Activated B cell treated with CpG ODN at 0.5 μM for 24 hours (primary cell): ENCODE data around the gene LHFPL2. TPM values are rescaled to one million over a fixed set of nuclear protein-coding genes. Genes with fewer than 3 reads are reported as not detected.
A peak's percentile ranks its signal among the peaks of the same experiment; 100 is the strongest.

Source experiments
- ATAC-seq: fragments of 200-7000 bp; cut with Tn5 transposase; one replicate; pipeline ENCODE4 v1.10.0; 2021; ENCODE audit warnings: low read depth, mild to moderate bottlenecking, moderate library complexity
- CTCF ChIA-PET: fragments of 350-600 bp; sonication (Branson Sonifier 250); formaldehyde crosslinking; loops from one replicate; lab custom pipeline; 2021; ENCODE audit warnings: antibody characterized with exemption; lab: Charles Lee
- POLR2A ChIA-PET: fragments of 350-600 bp; sonication (Branson Sonifier 250); formaldehyde crosslinking; loops from one replicate; lab custom pipeline; 2021; ENCODE audit warnings: antibody characterized with exemption; lab: Charles Lee
- DNase-seq: peaks from one replicate; pipeline ENCODE4 v3.0.0; 2022
- H3K27ac Mint-ChIP-seq: one replicate; pipeline ENCODE4 v1.8.0; 2020; ENCODE audit warnings: mixed read lengths
- H3K27me3 Mint-ChIP-seq: one replicate; pipeline ENCODE4 v1.8.0; 2021; ENCODE audit warnings: mixed read lengths
- H3K36me3 Mint-ChIP-seq: one replicate; pipeline ENCODE4 v1.8.0; 2021; ENCODE audit warnings: low read depth, mixed read lengths
- H3K4me1 Mint-ChIP-seq: one replicate; pipeline ENCODE4 v1.8.0; 2021; ENCODE audit warnings: mixed read lengths
- H3K4me3 Mint-ChIP-seq: one replicate; pipeline ENCODE4 v1.8.0; 2020; ENCODE audit warnings: mild to moderate bottlenecking, mixed read lengths
- H3K9me3 Mint-ChIP-seq: one replicate; pipeline ENCODE4 v1.8.0; 2020; ENCODE audit warnings: mixed read lengths
- intact Hi-C: fragments of 100-400 bp; cut with micrococcal nuclease; formaldehyde crosslinking; loops from one replicate; pipeline ENCODE4 v1.15.1; 2024
- total RNA-seq: library from RNA; stranded (reverse); gene quantifications from 2 replicates; pipeline ENCODE4 v1.2.3, GENCODE V29; 2022
- TF ChIP-seq, protein P1 (sequence below): fragments of 200-600 bp; IDR thresholded peaks from one replicate; pipeline ENCODE4 v1.8.0; 2022; ENCODE audit warnings: antibody characterized with exemption, mild to moderate bottlenecking

The LHFPL2 gene
- total RNA-seq, 1 donor from 2014 or later, result 12.0 TPM

DNA sequence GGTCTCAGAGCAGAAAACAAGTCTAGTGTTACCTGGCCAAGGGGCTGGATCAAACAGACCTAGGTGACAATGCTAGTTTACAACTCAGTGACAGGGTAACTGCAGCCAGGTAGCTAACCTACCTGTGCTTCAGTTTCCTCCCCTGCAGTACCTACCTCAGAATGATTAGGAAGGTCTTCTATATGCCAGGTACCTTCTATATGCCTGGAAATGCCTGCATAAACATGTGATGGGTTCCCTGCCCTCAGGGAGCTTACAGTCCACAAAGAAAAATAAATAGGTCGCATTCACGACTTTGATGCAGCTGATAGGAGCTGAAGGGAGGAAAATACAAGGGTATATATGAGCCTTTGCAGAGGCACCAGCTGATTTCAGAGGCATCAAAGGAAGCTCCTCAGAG lies 16.1 kb downstream of the LHFPL2 start:
- peaks cover 40% of the 10 kb centered on the region for H3K4me1 Mint-ChIP-seq
- TF ChIP-seq, protein P1, sequence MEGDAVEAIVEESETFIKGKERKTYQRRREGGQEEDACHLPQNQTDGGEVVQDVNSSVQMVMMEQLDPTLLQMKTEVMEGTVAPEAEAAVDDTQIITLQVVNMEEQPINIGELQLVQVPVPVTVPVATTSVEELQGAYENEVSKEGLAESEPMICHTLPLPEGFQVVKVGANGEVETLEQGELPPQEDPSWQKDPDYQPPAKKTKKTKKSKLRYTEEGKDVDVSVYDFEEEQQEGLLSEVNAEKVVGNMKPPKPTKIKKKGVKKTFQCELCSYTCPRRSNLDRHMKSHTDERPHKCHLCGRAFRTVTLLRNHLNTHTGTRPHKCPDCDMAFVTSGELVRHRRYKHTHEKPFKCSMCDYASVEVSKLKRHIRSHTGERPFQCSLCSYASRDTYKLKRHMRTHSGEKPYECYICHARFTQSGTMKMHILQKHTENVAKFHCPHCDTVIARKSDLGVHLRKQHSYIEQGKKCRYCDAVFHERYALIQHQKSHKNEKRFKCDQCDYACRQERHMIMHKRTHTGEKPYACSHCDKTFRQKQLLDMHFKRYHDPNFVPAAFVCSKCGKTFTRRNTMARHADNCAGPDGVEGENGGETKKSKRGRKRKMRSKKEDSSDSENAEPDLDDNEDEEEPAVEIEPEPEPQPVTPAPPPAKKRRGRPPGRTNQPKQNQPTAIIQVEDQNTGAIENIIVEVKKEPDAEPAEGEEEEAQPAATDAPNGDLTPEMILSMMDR, result no peak
- H3K36me3 Mint-ChIP-seq, result peaks cover 28% of the 10 kb centered on the region
- ATAC-seq (no peak), DNase-seq (no peak)
- no peaks in the 10 kb centered on the region for H3K9me3 Mint-ChIP-seq
- ChIA-PET POLR2A (no interaction called here), CTCF (no interaction called here)
- no peak overlapping the region for H3K27ac Mint-ChIP-seq
- H3K27me3 Mint-ChIP-seq, result no peaks in the 10 kb centered on the region
- intact Hi-C loops, result no loop called here
- no peak overlapping the region for H3K4me3 Mint-ChIP-seq

DNA sequence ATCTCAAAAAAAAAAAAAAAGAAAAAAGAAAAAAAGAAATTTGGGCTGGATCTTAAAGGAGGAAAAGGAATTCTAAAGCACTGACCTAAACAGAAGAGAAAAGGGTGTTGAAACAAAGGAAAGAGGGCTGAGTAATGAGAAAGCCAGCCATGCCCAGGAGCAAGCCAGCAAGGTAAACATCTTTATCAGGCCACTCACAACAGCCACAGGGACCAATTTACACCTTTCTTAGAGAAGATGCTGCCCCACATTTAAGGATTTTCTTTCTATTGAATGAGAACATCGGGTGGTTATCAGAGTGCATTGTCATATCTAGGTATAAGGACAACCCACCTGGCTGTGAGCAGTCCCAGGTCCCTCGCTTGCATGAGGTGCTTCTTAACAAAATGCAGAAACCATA lies 16.6 kb downstream of the LHFPL2 start:
- Mint-ChIP-seq H3K36me3 (peaks cover 31% of the 10 kb centered on the region), H3K27me3 (no peaks in the 10 kb centered on the region), H3K4me3 (no peak overlapping the region), H3K9me3 (no peaks in the 10 kb centered on the region), H3K4me1 (peaks cover 41% of the 10 kb centered on the region), H3K27ac (no peak overlapping the region)
- intact Hi-C loops, result no loop called here
- TF ChIP-seq, protein P1, result no peak
- DNase-seq (no peak), ATAC-seq (no peak)
- ChIA-PET CTCF (no interaction called here), POLR2A (no interaction called here)

DNA sequence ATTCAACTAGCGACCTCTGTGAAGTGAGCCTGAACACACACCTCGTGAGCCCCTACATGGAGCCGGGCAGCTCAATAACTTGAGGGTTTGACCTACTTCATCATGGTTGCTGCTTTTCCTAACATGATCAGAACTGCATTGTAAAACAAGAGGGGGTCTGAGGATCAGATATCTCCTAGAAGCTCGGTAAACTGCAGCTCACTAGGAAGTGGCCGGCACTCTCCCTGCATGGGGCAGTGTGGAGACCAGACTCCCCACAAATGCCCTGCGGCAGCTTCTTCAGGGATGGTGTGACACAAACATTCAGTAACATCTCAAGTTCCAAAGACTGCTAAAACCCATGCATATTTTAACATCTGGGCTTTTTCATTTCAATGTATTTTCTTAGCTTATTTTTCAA lies 18.5 kb downstream of the LHFPL2 start:
- Mint-ChIP-seq H3K27me3 (no peaks in the 10 kb centered on the region), H3K36me3 (peaks cover 38% of the 10 kb centered on the region), H3K4me3 (no peak overlapping the region), H3K4me1 (peaks cover 41% of the 10 kb centered on the region), H3K9me3 (no peaks in the 10 kb centered on the region), H3K27ac (no peak overlapping the region)
- POLR2A ChIA-PET, result interaction anchor here (0.9 kb wide), 1 partner anchor 18 kb away, joined by 4 read pairs; no protein-coding TSS in a partner anchor
- intact Hi-C loops, result no loop called here
- TF ChIP-seq, protein P1, result no peak
- DNase-seq, result no peak
- ATAC-seq, result no peak
- CTCF ChIA-PET, result no interaction called here

DNA sequence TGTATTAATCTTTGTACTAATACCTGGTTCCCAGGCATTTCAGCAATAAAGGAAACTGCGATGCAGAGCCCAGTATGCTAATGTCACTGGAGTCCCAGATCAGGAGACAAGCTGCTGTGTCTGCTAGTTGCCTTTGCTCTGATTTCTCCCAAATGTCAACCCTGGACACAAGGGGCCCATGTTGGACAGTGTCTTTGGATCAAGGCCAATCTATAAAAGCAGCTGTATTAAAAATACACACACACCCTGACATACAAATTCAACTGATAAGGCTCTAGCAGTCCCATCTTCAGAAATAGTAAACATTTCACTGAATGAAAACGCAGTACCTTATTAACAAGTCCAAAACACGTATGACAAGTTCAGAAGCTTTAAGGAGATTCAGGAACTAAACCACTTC lies 18.9 kb downstream of the LHFPL2 start:
- H3K36me3 Mint-ChIP-seq, result peaks cover 38% of the 10 kb centered on the region
- POLR2A ChIA-PET, result no interaction called here
- intact Hi-C loops, result no loop called here
- H3K4me3 Mint-ChIP-seq, result no peak overlapping the region
- H3K27ac Mint-ChIP-seq, result no peak overlapping the region
- CTCF ChIA-PET, result no interaction called here
- ATAC-seq (no peak), DNase-seq (no peak)
- H3K4me1 Mint-ChIP-seq, result peaks cover 38% of the 10 kb centered on the region
- no peaks in the 10 kb centered on the region for H3K9me3 Mint-ChIP-seq
- TF ChIP-seq, protein P1, result no peak
- H3K27me3 Mint-ChIP-seq, result no peaks in the 10 kb centered on the region

DNA sequence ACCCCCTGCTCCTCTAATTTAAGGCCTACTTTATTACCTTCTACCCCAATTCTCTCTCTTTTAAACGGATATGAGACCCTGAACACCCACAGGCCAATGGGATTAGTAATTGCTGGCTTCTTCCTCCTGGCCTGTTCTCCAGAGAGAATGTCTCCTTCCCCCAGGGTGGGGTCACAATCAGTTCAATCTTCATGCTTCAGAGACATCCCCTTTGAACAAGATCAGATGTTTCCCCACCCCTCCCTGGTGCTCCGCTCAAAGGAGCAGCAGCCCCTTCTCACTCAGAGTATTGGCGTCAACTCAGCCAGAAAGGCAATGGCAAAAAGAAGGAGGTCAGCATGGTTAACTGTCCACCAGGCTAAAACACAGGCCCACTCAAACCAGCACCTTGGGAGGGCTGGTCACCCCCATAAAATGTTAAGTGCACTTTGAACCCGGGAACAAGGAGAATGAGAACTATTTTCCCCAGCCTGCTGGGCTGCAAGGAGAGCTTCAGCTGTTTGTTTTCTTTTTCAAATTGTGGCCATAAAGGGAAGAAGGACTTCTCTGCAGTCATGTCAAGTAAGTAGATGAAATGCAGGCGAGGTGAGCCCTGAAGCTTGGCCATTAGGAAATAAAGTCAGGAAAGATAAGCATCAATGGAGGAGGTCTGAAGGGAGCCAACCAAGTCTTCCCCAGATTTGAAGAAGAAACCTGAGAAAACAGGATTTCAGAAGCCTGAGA lies 20.1 kb downstream of the LHFPL2 start:
- intact Hi-C loops, result no loop called here
- TF ChIP-seq, protein P1, result no peak
- Mint-ChIP-seq H3K4me1 (peaks cover 28% of the 10 kb centered on the region), H3K27ac (peak overlapping the region; percentile 62), H3K27me3 (no peaks in the 10 kb centered on the region), H3K9me3 (no peaks in the 10 kb centered on the region), H3K4me3 (peak overlapping the region; percentile 9), H3K36me3 (peaks cover 44% of the 10 kb centered on the region)
- ChIA-PET CTCF (interaction anchor here (1.4 kb wide), 1 partner anchor 338 kb away, joined by 5 read pairs; no protein-coding TSS in a partner anchor), POLR2A (no interaction called here)
- no peak for DNase-seq
- no peak for ATAC-seq
